ENCODE data around the gene OR6A2. TPM values are rescaled to one million over a fixed set of nuclear protein-coding genes. Genes with fewer than 3 reads are reported as not detected.

Gene OR6A2
- under 1 TPM in 3 of 4 donors, not detected in 1; 0.22 to 0.34 (median 0.33) TPM for total RNA-seq

DNA sequence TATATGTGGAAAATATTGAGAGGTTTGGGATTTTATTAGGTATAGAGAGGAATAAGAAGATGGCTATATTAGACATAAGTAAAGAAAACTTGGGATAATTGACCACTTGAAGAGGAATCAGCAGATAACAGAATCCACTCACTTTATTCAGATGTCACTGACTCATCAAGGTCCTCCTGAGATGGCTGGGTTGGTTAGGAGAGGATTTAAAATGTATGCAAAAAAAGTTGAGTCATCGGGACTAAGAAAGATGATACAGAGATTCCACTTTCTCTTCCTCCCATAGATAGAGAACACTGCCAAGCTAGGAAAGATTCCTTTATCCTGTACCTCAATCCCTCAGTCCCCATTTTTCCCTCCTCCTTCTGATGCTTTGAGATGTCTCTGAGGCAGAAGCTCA, at the start of gene OR6A2:
OR6A2 (minus strand) TSS at position 288 of the 400 bp plus-strand sequence. CDS start 3,981 bp downstream, outside the sequence.
- TF ChIP-seq, protein P1, sequence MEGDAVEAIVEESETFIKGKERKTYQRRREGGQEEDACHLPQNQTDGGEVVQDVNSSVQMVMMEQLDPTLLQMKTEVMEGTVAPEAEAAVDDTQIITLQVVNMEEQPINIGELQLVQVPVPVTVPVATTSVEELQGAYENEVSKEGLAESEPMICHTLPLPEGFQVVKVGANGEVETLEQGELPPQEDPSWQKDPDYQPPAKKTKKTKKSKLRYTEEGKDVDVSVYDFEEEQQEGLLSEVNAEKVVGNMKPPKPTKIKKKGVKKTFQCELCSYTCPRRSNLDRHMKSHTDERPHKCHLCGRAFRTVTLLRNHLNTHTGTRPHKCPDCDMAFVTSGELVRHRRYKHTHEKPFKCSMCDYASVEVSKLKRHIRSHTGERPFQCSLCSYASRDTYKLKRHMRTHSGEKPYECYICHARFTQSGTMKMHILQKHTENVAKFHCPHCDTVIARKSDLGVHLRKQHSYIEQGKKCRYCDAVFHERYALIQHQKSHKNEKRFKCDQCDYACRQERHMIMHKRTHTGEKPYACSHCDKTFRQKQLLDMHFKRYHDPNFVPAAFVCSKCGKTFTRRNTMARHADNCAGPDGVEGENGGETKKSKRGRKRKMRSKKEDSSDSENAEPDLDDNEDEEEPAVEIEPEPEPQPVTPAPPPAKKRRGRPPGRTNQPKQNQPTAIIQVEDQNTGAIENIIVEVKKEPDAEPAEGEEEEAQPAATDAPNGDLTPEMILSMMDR (IDR thresholded peaks at IDR 0.05; ENCODE audit: low read depth) = no peak

DNA sequence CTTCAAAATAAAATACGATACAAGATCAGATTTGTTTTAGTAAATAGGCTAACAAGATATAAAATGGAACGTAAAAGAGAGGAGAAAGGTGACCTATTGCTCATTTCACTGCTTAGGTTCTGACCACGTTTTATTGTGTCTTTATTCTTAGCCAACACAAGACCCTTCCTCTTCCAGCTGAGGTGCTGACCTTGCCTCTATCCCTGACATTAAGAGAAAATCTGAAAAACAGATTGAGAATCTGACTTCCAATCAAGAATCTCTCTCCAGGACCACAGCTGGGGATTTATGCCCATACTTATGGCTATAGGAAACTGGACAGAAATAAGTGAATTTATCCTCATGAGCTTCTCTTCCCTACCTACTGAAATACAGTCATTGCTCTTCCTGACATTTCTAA, 45.9 kb upstream of the OR6A2 start, which contains the start of gene OR10A5:
OR10A5 (plus strand) TSS at position 301 of the 400 bp plus-strand sequence; CDS start at position 301, 0 bp downstream.
- TF ChIP-seq, protein P1 (IDR thresholded peaks at IDR 0.05; ENCODE audit: low read depth) = no peak

DNA sequence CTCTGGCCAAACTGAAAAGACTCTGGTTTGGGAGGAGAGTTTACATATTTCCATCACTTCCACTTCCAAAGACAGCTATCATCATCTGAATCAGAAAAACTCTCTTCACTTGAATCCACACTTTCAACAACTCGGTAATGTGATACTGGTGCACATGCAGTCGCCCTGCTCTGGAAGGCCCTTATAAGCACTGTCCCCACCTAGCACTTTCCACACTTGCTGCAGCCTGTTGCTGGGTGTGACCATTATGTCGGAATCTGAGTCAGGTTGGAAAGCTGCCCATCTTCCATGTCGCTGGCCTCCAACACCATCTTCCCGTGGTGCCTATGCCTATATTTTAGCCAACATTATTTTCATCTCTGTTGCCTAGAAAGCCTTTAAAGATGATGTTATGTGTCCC, 44.9 kb upstream of the OR6A2 start:
- TF ChIP-seq, protein P1 (IDR thresholded peaks at IDR 0.05; ENCODE audit: low read depth) = no peak

DNA sequence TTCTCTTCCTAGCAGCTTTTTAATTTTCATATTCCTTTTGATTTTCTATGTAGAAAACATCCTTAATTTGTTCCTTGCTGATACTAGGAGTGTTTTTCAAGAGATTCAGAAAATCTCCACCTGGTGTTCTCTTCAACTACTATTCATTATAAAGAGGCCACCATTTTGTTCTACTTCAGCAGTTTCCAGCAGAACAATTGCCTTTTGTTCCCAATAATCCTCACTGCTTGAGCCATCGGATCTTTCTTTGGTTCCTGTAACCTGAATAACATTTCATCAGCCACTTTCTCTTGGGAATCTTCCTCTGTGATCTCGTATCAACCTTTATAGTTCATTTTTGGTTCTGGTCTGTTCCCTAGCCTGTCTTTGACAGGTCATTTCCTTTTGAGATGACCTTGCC, 44.2 kb upstream of the OR6A2 start:
- TF ChIP-seq, protein P1 (IDR thresholded peaks at IDR 0.05; ENCODE audit: low read depth) = no peak

DNA sequence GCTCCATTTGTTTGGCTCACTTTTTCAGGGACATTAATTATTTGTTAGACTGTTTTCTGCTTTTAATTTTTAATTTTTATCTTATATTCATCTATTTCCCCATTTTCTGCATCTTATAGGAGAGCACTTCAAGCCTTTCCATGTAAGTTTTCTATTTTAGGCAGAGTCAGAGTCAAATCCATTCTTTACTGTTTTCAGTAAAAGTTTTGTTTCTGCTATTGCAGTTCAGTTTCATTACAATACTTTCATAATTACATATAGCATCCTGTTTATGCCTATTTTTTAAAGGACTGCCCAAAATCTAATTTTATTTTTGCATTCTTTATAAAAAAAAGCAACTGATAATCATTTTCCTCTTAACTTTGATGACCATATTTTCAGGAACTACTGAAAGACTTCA, 42.2 kb upstream of the OR6A2 start:
- TF ChIP-seq, protein P1 (IDR thresholded peaks at IDR 0.05; ENCODE audit: low read depth) = no peak

DNA sequence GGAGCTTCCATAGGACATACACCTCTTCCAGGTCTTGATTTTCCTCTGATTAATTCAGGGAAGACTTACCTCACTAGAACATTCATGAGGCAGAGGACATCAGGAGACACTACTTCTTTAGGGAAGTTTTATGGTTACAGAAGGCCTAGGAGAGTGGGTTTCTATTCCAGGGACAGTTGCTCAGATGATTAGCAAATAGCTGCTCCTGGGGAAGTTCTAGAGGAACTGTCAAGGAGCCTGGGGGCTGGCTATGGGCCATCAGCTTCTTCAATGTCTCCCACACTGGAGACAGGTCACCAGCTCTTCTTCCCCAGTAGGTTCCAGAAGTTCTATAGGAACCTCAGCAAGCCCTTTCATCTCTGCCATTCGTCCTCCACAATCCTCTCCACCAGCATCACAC, 34.5 kb upstream of the OR6A2 start:
- TF ChIP-seq, protein P1 (IDR thresholded peaks at IDR 0.05; ENCODE audit: low read depth) = no peak

DNA sequence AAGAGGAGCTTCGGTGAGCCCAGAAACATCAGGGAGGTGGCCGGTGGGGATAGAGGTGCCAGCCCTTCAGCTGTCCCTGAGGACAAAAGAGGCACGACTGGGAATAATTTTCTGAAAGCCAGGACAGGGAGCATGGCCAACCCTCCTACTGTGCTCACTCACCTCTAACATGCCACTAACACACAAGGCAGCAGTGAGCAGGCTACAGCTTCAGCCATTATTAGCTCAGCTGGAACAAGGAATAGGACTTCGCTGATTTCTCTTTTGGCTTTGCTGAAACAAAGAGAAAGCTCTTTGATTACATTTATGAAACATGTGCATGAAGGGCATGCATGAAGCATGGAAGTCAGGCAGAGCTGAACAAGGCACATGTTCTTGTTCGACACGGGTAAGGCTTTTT, 33.9 kb upstream of the OR6A2 start:
- TF ChIP-seq, protein P1 (IDR thresholded peaks at IDR 0.05; ENCODE audit: low read depth) = no peak

Measured in subcutaneous adipose tissue (tissue), 4 donors.